Hypothalamus (tissue), 51 donors: Measurements from ENCODE around the gene GNB1.
A peak's percentile ranks its signal among the peaks of the same experiment; 100 is the strongest.

ENCODE experiments used
- DNase-seq, 51 donors: peaks; one replicate each; lab custom pipeline; 2025; lab: John Stamatoyannopoulos, UW

GNB1 gene

GRCh38 chr1:1910651-1911331 is 19.9 kb upstream of the GNB1 start:
- no peak for DNase-seq

GRCh38 chr1:1910033-1910465 is 19.2 kb upstream of the GNB1 start:
- no peak for DNase-seq

GRCh38 chr1:1908506-1908791 is 17.6 kb upstream of the GNB1 start:
- DNase-seq, result peak in 6 of 51 donors; percentile 37 to 63 (median 48)

- DNase-seq, result no peak
These were observed 16.3 kb upstream of the GNB1 start for GRCh38 chr1:1907098-1907736.

GRCh38 chr1:1906185-1907097 is 15.6 kb upstream of the GNB1 start:
- DNase-seq, result peak in 50 of 51 donors; percentile 13 to 91 (median 74)

GRCh38 chr1:1903224-1903623 is 12.3 kb upstream of the GNB1 start:
- no peak for DNase-seq

GRCh38 chr1:1901641-1902294 is 10.9 kb upstream of the GNB1 start:
- no peak for DNase-seq

GRCh38 chr1:1900883-1901640 is 10.2 kb upstream of the GNB1 start:
- DNase-seq, result no peak

- no peak for DNase-seq
These were observed 9.1 kb upstream of the GNB1 start for GRCh38 chr1:1899967-1900327.

- DNase-seq, result no peak
These were observed 8.5 kb upstream of the GNB1 start for GRCh38 chr1:1899266-1899966.

GRCh38 chr1:1898246-1898933 is 7.5 kb upstream of the GNB1 start:
- DNase-seq, result no peak

GRCh38 chr1:1895456-1896336 is 4.8 kb upstream of the GNB1 start:
- DNase-seq, result no peak

GRCh38 chr1:1895060-1895418 is 4.2 kb upstream of the GNB1 start:
- DNase-seq, result no peak

- no peak for DNase-seq
These were observed 3.6 kb upstream of the GNB1 start for GRCh38 chr1:1894354-1895059.

- DNase-seq, result no peak
These were observed 3.1 kb upstream of the GNB1 start for GRCh38 chr1:1893997-1894353.

- DNase-seq, result no peak
These were observed 2.6 kb upstream of the GNB1 start for GRCh38 chr1:1893291-1893985.

GRCh38 chr1:1892763-1893120 is 1.9 kb upstream of the GNB1 start:
- DNase-seq, result no peak
